ENCODE results near the gene SOX9. TPM values are rescaled to one million over a fixed set of nuclear protein-coding genes. Genes with fewer than 3 reads are reported as not detected.
"Not testable (repeated sequence)": the region's sequence is repeated elsewhere in the genome, so short reads cannot be mapped to it uniquely, and the experiment has no call there.

Gene SOX9
- total RNA-seq, 6 experiments from 2014 or later = 0.71 to 4.2 (median 1.00) TPM

DNA sequence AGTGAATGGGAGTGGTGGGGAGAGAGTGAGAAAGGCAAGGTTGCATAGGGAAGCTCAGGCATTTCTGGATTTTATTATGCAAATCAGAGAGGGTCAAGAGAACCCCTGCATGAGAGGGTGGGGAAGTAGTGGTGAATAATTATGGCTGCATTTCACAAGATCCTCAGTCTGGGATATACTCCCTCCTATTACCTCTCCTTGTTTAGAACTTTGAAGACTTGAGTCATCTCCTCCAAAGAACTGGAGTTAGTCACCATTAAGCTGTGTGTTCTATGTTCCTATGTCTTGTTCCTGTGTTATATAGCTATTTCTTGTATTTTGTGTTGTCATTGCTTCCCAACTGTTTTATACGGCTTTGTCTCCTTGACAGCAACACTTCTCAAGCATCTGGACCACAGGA, 18.4 kb downstream of the SOX9 start:
- no peak for DNase-seq
- no peaks in the 10 kb centered on the region for H3K36me3 Mint-ChIP-seq (ENCODE audit: low read depth)
- peaks cover 8% of the 10 kb centered on the region for H3K27me3 Mint-ChIP-seq (ENCODE audit: insufficient read depth)
- H3K4me1 Mint-ChIP-seq (ENCODE audit: low read depth) = peaks cover 23% of the 10 kb centered on the region
- TF ChIP-seq, protein P1, sequence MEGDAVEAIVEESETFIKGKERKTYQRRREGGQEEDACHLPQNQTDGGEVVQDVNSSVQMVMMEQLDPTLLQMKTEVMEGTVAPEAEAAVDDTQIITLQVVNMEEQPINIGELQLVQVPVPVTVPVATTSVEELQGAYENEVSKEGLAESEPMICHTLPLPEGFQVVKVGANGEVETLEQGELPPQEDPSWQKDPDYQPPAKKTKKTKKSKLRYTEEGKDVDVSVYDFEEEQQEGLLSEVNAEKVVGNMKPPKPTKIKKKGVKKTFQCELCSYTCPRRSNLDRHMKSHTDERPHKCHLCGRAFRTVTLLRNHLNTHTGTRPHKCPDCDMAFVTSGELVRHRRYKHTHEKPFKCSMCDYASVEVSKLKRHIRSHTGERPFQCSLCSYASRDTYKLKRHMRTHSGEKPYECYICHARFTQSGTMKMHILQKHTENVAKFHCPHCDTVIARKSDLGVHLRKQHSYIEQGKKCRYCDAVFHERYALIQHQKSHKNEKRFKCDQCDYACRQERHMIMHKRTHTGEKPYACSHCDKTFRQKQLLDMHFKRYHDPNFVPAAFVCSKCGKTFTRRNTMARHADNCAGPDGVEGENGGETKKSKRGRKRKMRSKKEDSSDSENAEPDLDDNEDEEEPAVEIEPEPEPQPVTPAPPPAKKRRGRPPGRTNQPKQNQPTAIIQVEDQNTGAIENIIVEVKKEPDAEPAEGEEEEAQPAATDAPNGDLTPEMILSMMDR (IDR thresholded peaks at IDR 0.05) = no peak
- no peaks in the 10 kb centered on the region for H3K9me3 Mint-ChIP-seq
- no peak overlapping the region for H3K27ac Mint-ChIP-seq
- no peak overlapping the region for H3K4me3 Mint-ChIP-seq

DNA sequence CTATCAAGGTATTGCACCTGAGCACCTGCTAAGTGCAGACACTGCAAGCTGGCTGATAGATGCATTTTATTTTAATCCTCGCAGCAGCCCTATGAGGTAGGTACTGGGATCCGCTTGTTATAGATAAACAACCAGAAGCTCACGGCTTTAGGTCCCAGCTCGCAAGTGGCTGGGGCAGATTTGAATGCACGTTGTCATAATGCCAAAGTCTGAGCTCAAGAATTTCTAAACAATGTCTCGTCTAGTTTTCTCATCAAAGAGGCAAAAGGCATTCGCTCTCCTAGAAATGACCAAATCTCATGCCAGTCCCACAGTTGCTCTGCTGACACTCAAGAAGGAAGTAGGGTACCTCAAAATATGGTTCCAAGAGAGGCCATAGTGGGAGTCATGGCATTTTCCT, 20.5 kb downstream of the SOX9 start:
- Mint-ChIP-seq H3K4me1 (ENCODE audit: low read depth) (peaks cover 19% of the 10 kb centered on the region), H3K36me3 (ENCODE audit: low read depth) (no peaks in the 10 kb centered on the region), H3K27ac (no peak overlapping the region), H3K4me3 (no peak overlapping the region), H3K27me3 (ENCODE audit: insufficient read depth) (peaks cover 7% of the 10 kb centered on the region), H3K9me3 (no peaks in the 10 kb centered on the region)
- no peak for DNase-seq
- TF ChIP-seq, protein P1 (IDR thresholded peaks at IDR 0.05) = no peak

DNA sequence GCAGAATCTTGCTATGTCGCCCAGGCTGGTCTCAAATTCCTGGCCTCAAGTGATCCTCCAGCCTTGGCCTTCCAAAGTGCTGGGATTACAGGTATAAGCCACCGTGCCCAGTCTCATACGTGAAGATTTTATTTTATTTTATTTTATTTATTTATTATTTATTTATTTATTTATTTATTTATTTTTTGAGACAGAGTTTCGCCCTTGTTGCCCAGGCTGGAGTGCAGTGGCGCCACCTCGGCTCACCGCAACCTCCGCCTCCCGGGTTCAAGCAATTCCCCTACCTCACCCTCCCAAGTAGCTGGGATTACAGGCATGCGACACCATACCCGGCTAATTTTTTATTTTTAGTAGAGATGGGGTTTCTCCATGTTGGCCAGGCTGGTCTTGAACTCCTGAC, 21.3 kb downstream of the SOX9 start:
- H3K9me3 Mint-ChIP-seq; H3K4me3 Mint-ChIP-seq; H3K27ac Mint-ChIP-seq; DNase-seq; H3K36me3 Mint-ChIP-seq (ENCODE audit: low read depth); H3K27me3 Mint-ChIP-seq (ENCODE audit: insufficient read depth): not testable (repeated sequence)
- H3K4me1 Mint-ChIP-seq (ENCODE audit: low read depth) = peaks cover 14% of the 10 kb centered on the region

DNA sequence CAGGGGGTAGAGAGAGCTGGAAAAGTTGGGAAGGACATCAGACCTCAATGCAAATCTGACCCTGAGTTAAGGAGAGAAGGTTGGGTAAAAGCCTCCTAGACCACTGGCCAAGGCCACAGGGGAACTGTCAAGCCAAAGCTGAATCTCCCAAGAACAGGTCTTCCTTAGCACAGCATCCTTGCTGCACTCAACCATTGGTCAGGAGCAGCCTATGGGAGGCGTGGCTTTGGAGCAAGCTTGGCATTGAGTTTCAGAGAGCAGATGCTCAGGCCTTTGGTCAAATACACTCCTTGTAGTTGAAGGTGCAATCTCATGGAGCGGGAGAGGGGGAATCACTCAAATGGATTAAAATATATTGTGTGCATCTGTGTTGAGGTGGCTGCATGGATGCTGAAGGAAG, 21.8 kb downstream of the SOX9 start:
- Mint-ChIP-seq H3K27ac (no peak overlapping the region), H3K4me1 (ENCODE audit: low read depth) (peaks cover 8% of the 10 kb centered on the region)
- no peak for DNase-seq

DNA sequence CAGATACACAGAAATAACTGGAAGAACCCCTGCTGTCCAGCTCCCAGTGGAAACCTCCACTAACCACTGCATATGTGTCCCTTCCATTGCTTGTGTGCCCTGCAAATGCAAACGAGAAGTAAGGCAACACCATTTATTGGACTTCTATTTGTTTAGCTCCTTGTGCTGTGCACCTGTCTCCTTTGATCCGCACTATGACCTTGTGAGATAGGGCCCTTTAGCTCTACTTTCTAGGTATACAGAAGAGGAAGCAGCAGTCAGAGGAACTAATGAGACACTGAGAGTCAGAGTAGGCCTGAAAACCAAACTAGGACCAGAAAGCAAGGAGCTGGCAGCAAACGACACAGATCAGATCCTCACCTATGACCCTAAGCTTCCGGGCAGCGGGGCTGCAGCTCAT, 22.4 kb downstream of the SOX9 start:
- peaks cover 7% of the 10 kb centered on the region for H3K27me3 Mint-ChIP-seq (ENCODE audit: insufficient read depth)
- no peak overlapping the region for H3K27ac Mint-ChIP-seq
- no peaks in the 10 kb centered on the region for H3K36me3 Mint-ChIP-seq (ENCODE audit: low read depth)
- no peak overlapping the region for H3K4me3 Mint-ChIP-seq
- DNase-seq = no peak
- TF ChIP-seq, protein P1 (IDR thresholded peaks at IDR 0.05) = no peak
- peaks cover 8% of the 10 kb centered on the region; the same call in 1 of the 2 replicates for H3K4me1 Mint-ChIP-seq (ENCODE audit: low read depth)
- no peaks in the 10 kb centered on the region for H3K9me3 Mint-ChIP-seq

More for the DNA sequence above, 21.8 kb downstream of the SOX9 start:
- H3K4me3 Mint-ChIP-seq = no peak overlapping the region
- H3K9me3 Mint-ChIP-seq = no peaks in the 10 kb centered on the region
- H3K27me3 Mint-ChIP-seq (ENCODE audit: insufficient read depth) = peaks cover 7% of the 10 kb centered on the region
- TF ChIP-seq, protein P1 (IDR thresholded peaks at IDR 0.05) = no peak
- no peaks in the 10 kb centered on the region for H3K36me3 Mint-ChIP-seq (ENCODE audit: low read depth)

DNA sequence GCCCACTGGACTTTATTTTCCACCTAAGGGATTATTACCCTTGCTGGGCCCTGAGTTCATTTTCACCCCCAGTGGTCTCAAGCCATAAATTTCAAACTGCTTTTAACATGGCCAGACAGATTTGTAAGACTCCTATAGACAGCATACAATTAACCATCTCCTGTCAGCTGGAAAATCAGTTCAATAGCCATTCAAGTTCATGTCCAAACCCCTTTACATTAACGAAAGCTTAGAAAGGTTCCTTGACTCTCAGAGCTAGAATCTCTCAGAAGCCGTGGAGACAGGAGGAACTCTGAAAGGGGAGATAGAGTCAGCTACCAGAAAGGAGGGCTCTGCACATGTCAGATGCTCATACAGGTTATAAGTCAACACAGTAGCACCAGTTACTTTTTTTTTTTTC, 23.3 kb downstream of the SOX9 start:
- TF ChIP-seq, protein P1 (IDR thresholded peaks at IDR 0.05) = no peak
- no peaks in the 10 kb centered on the region for H3K9me3 Mint-ChIP-seq

More for the DNA sequence above, 23.3 kb downstream of the SOX9 start:
- H3K36me3 Mint-ChIP-seq (ENCODE audit: low read depth) = no peaks in the 10 kb centered on the region
- peaks cover 7% of the 10 kb centered on the region for H3K27me3 Mint-ChIP-seq (ENCODE audit: insufficient read depth)
- no peak overlapping the region for H3K27ac Mint-ChIP-seq
- H3K4me3 Mint-ChIP-seq = no peak overlapping the region
- peaks cover 8% of the 10 kb centered on the region; the same call in 1 of the 2 replicates for H3K4me1 Mint-ChIP-seq (ENCODE audit: low read depth)
- DNase-seq = no peak

Data from HFFc6 (cell line).